ENCODE results near the gene VEPH1.

The VEPH1 gene

DNA sequence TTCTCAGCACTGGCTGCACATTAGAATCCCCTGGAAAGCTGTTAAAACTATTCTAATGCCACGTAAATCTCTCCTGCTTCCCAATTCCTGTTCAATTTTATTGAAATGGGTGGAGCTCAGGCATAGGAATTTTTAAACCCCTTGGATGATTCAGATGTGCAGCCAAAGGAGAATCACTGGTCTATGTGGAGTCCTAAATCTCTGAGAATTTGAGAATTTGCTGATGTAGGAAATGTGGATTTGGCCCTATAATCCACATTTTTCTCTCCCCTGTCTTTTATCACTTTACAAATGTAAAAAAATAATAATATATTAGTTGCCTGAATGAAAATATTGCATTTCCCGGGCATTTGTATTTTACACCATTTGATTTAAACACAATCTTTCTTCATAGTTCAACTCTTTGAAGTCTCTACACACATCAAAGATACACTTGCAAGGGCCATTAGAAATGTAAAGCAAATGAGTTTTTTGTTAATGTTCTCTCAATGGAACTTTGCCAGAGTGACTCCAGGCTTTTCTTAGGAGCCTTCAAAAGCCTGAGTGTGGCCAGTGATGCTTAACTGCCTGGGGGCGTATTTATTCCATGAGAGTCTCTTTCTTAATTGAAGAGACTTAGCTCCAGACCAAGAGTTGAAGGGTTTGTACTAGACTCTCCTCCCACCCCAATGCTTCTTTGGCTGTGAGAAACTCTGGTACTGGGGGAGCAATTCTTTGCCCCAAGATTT is 115.3 kb downstream of the VEPH1 start:
- H3K27me3 ChIP-seq (ENCODE audit: insufficient read depth, poor library complexity, severe bottlenecking), result peaks cover 7% of the 10 kb centered on the region
- H3K27ac ChIP-seq (replicated peaks), result no peak overlapping the region
- TF ChIP-seq, protein P1, sequence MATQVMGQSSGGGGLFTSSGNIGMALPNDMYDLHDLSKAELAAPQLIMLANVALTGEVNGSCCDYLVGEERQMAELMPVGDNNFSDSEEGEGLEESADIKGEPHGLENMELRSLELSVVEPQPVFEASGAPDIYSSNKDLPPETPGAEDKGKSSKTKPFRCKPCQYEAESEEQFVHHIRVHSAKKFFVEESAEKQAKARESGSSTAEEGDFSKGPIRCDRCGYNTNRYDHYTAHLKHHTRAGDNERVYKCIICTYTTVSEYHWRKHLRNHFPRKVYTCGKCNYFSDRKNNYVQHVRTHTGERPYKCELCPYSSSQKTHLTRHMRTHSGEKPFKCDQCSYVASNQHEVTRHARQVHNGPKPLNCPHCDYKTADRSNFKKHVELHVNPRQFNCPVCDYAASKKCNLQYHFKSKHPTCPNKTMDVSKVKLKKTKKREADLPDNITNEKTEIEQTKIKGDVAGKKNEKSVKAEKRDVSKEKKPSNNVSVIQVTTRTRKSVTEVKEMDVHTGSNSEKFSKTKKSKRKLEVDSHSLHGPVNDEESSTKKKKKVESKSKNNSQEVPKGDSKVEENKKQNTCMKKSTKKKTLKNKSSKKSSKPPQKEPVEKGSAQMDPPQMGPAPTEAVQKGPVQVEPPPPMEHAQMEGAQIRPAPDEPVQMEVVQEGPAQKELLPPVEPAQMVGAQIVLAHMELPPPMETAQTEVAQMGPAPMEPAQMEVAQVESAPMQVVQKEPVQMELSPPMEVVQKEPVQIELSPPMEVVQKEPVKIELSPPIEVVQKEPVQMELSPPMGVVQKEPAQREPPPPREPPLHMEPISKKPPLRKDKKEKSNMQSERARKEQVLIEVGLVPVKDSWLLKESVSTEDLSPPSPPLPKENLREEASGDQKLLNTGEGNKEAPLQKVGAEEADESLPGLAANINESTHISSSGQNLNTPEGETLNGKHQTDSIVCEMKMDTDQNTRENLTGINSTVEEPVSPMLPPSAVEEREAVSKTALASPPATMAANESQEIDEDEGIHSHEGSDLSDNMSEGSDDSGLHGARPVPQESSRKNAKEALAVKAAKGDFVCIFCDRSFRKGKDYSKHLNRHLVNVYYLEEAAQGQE (IDR thresholded peaks at IDR 0.05; ENCODE audit: insufficient replicate concordance, low read depth), result no peak
- TF ChIP-seq GABPA (IDR thresholded peaks at IDR 0.05; ENCODE audit: low read depth), result no peak
- TF ChIP-seq, protein P2, sequence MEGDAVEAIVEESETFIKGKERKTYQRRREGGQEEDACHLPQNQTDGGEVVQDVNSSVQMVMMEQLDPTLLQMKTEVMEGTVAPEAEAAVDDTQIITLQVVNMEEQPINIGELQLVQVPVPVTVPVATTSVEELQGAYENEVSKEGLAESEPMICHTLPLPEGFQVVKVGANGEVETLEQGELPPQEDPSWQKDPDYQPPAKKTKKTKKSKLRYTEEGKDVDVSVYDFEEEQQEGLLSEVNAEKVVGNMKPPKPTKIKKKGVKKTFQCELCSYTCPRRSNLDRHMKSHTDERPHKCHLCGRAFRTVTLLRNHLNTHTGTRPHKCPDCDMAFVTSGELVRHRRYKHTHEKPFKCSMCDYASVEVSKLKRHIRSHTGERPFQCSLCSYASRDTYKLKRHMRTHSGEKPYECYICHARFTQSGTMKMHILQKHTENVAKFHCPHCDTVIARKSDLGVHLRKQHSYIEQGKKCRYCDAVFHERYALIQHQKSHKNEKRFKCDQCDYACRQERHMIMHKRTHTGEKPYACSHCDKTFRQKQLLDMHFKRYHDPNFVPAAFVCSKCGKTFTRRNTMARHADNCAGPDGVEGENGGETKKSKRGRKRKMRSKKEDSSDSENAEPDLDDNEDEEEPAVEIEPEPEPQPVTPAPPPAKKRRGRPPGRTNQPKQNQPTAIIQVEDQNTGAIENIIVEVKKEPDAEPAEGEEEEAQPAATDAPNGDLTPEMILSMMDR (IDR thresholded peaks at IDR 0.05; ENCODE audit: insufficient read depth, low read length), result no peak
- DNase-seq (ENCODE audit: low read depth in 1 of 2, low spot score in 1 of 2), result no peak
- H3K4me3 ChIP-seq (replicated peaks; ENCODE audit: insufficient read depth, low read length), result no peak overlapping the region

DNA sequence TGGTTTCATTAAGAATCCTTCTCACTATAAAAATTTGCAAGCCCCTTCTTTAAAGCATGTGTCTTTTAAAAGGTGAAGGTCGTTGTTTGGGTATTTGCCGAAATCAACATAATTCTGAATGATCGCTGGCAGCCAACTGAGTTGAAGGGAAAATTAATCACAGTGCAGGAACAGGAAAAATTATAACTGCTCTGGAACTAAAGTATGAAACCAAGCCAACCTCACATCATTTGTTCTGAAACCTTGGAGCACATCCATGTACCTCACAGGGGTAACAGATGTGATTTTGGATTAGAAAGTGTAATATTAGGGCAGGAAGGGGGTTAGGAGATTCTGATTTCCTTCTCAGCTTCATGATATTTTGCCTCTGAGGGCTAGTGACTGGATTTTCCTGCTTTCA is 118.7 kb downstream of the VEPH1 start:
- no peak overlapping the region for H3K27ac ChIP-seq (replicated peaks)
- TF ChIP-seq GABPA (IDR thresholded peaks at IDR 0.05; ENCODE audit: low read depth) (no peak), POLR2AphosphoS5 (IDR thresholded peaks at IDR 0.05; ENCODE audit: low read depth) (no peak), SPI1 (IDR thresholded peaks at IDR 0.05; ENCODE audit: borderline replicate concordance, low read depth) (no peak)
- TF ChIP-seq, protein P1 (IDR thresholded peaks at IDR 0.05; ENCODE audit: insufficient replicate concordance, low read depth), result no peak
- TF ChIP-seq, protein P2 (IDR thresholded peaks at IDR 0.05; ENCODE audit: insufficient read depth, low read length), result no peak

DNA sequence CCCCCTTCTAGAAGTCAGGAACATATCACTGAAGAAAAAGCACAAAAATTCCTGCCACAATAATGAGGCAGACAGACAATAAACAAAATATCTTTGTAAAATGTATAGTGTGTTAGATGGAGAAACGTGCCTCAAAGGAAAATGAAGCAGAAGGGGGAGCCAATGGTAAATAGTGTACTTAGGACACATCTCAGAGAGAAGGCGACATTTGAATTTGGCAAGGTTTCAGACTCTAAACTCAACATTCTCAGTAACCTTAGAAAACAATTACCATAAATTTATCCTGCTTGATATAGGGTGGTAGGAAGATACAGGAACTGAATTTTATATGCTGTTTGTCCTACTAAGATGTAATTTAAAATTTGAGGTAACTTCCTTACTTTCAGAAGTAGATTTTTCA is 119.2 kb downstream of the VEPH1 start:
- Histone ChIP-seq H3K27me3 (ENCODE audit: insufficient read depth, poor library complexity, severe bottlenecking) (peaks cover 7% of the 10 kb centered on the region), H3K4me3 (replicated peaks; ENCODE audit: insufficient read depth, low read length) (no peak overlapping the region), H3K27ac (replicated peaks) (no peak overlapping the region)
- no peak for DNase-seq (ENCODE audit: low read depth in 1 of 2, low spot score in 1 of 2)
- TF ChIP-seq SPI1 (IDR thresholded peaks at IDR 0.05; ENCODE audit: borderline replicate concordance, low read depth), result no peak
- TF ChIP-seq, protein P1 (IDR thresholded peaks at IDR 0.05; ENCODE audit: insufficient replicate concordance, low read depth), result no peak
- no peak for TF ChIP-seq POLR2AphosphoS5 (IDR thresholded peaks at IDR 0.05; ENCODE audit: low read depth)
- no peak for TF ChIP-seq GABPA (IDR thresholded peaks at IDR 0.05; ENCODE audit: low read depth)

More for the DNA sequence above, 118.7 kb downstream of the VEPH1 start:
- DNase-seq (ENCODE audit: low read depth in 1 of 2, low spot score in 1 of 2), result no peak
- H3K4me3 ChIP-seq (replicated peaks; ENCODE audit: insufficient read depth, low read length), result no peak overlapping the region
- peaks cover 7% of the 10 kb centered on the region for H3K27me3 ChIP-seq (ENCODE audit: insufficient read depth, poor library complexity, severe bottlenecking)
